ENCODE measurements around the gene NUMA1.

DNA sequence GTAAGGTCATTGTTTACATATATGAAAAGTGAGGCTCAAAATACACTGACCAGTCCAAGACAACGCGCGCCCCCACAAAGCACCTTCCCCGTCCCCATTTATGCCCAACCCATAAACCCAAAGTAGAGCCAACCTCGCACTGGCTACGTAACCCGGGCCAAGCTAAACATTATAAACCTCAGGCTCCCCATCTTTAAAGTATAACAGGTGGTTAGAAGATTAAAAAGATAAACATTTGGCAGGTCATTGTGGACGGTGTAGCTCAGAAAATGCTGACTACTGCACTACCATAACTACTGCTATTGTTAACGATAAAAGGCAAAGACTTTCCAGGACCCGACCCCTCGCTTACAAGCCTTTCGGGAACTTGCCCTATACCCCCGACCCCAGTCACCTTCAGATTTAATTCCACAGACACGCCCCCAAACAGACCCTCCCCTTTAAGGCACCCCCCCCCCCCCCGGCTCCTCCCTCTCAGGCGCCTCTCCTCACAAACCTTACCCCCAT is 470 bp downstream of the NUMA1 start:
- TF ChIP-seq, protein P1, sequence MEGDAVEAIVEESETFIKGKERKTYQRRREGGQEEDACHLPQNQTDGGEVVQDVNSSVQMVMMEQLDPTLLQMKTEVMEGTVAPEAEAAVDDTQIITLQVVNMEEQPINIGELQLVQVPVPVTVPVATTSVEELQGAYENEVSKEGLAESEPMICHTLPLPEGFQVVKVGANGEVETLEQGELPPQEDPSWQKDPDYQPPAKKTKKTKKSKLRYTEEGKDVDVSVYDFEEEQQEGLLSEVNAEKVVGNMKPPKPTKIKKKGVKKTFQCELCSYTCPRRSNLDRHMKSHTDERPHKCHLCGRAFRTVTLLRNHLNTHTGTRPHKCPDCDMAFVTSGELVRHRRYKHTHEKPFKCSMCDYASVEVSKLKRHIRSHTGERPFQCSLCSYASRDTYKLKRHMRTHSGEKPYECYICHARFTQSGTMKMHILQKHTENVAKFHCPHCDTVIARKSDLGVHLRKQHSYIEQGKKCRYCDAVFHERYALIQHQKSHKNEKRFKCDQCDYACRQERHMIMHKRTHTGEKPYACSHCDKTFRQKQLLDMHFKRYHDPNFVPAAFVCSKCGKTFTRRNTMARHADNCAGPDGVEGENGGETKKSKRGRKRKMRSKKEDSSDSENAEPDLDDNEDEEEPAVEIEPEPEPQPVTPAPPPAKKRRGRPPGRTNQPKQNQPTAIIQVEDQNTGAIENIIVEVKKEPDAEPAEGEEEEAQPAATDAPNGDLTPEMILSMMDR (IDR thresholded peaks at IDR 0.05; ENCODE audit: poor library complexity, severe bottlenecking), result no peak
- no peak for TF ChIP-seq POLR2AphosphoS5 (IDR thresholded peaks at IDR 0.05)
- TF ChIP-seq RAD21 (conservative IDR thresholded peaks at IDR 0.05), result no peak
- TF ChIP-seq EZH2 (IDR thresholded peaks at IDR 0.05; ENCODE audit: borderline replicate concordance, insufficient read depth, low read length, poor library complexity, severe bottlenecking), result no peak
- no peak for TF ChIP-seq MXI1 (conservative IDR thresholded peaks at IDR 0.05; ENCODE audit: poor library complexity, severe bottlenecking)
